Right lobe of liver (tissue), 4 donors: ENCODE results near the gene COX4I2.

ENCODE experiments used
- CTCF ChIP-seq, 4 donors: fragments of 200-600 bp in 3 of 4; fragments of 450-650 bp in 1 of 4; IDR thresholded peaks; one replicate each; pipeline versions ENCODE4 v1.5.1 to v1.8.0; 2016 to 2022; ENCODE audit warnings: antibody characterized with exemption in 4 of 4, mild to moderate bottlenecking in 2 of 4
- POLR2A ChIP-seq: fragments of 450-650 bp; IDR thresholded peaks from one replicate; pipeline ENCODE4 v1.6.1; 2017; ENCODE audit warnings: antibody characterized with exemption, mild to moderate bottlenecking
- donor health status: DM: no; HTN: no; CAD: no.
- donor health status: DM: no; HTN: no; CAD: no.
- donor health status: DM: no; HTN: yes; CAD: no.

GRCh38 chr20:31674895-31675827, 37.4 kb downstream of the COX4I2 start:
- no peak for TF ChIP-seq POLR2A
- no peak for TF ChIP-seq CTCF (IDR thresholded peaks at IDR 0.05)
